HepG2 (cell line): ENCODE data around the gene ZNF276. TPM values are rescaled to one million over a fixed set of nuclear protein-coding genes. Genes with fewer than 3 reads are reported as not detected.

Experiments used
- ATF1 ChIP-seq: IDR thresholded peaks from 2 replicates; pipeline ENCODE4 v1.6.1; 2016; ENCODE audit warnings: mild to moderate bottlenecking, control low read depth
- CC2D1A ChIP-seq: sonication (generic); formaldehyde crosslinking; IDR thresholded peaks from 2 replicates; pipeline ENCODE4 v1.8.1; 2023; ENCODE audit warnings: mild to moderate bottlenecking, missing genetic modification reagents
- CEBPG ChIP-seq: IDR thresholded peaks from 2 replicates; pipeline ENCODE4 v1.6.1; 2016
- ETV5 ChIP-seq: IDR thresholded peaks from 2 replicates; pipeline ENCODE4 v1.6.1; 2018; ENCODE audit warnings: missing biosample characterization, missing genetic modification reagents, inconsistent platforms, borderline replicate concordance
- ISL2 ChIP-seq: sonication (generic); formaldehyde crosslinking; IDR thresholded peaks from 2 replicates; pipeline ENCODE4 v1.5.0; 2020; ENCODE audit warnings: missing genetic modification reagents
- KAT2B ChIP-seq: fragments of 150-350 bp; IDR thresholded peaks from 2 replicates; pipeline ENCODE4 v1.6.1; 2014; ENCODE audit warnings: low read depth, low read length, borderline replicate concordance
- KLF12 ChIP-seq: sonication (generic); formaldehyde crosslinking; IDR thresholded peaks from 2 replicates; pipeline ENCODE4 v1.4.0; 2020; ENCODE audit warnings: missing genetic modification reagents, borderline replicate concordance
- MIER3 ChIP-seq: IDR thresholded peaks from 2 replicates; pipeline ENCODE4 v1.6.1; 2016; ENCODE audit warnings: missing compliant biosample characterization, borderline replicate concordance
- NKX3-1 ChIP-seq: sonication (generic); formaldehyde crosslinking; IDR thresholded peaks from 2 replicates; pipeline ENCODE4 v1.5.0; 2020; ENCODE audit warnings: missing genetic modification reagents
- NR2F2 ChIP-seq: IDR thresholded peaks from 2 replicates; pipeline ENCODE4 v1.6.1; 2012; ENCODE audit warnings: low read depth, inconsistent platforms, borderline replicate concordance
- PRPF4 ChIP-seq: fragments of 200-400 bp; formaldehyde crosslinking; IDR thresholded peaks from 2 replicates; pipeline ENCODE4 v1.6.1; 2016; ENCODE audit warnings: low read length, low read depth; ENCODE audit not compliant: poor library complexity, severe bottlenecking
- RFXAP ChIP-seq: sonication (generic); formaldehyde crosslinking; IDR thresholded peaks from 2 replicates; pipeline ENCODE4 v1.4.0; 2020; ENCODE audit warnings: missing genetic modification reagents, borderline replicate concordance
- SIX4 ChIP-seq: sonication (generic); formaldehyde crosslinking; IDR thresholded peaks from 2 replicates; pipeline ENCODE4 v1.4.0; 2020; ENCODE audit warnings: missing genetic modification reagents
- SKI ChIP-seq: fragments of 450-650 bp; IDR thresholded peaks from one replicate; pipeline ENCODE4 v1.6.1; 2018; ENCODE audit warnings: mild to moderate bottlenecking; ENCODE audit not compliant: partially characterized antibody
- SMYD3 ChIP-seq: sonication (generic); formaldehyde crosslinking; IDR thresholded peaks from 2 replicates; pipeline ENCODE4 v1.8.1; 2023; ENCODE audit warnings: mild to moderate bottlenecking, missing genetic modification reagents
- SRSF4 ChIP-seq: fragments of 200-400 bp; formaldehyde crosslinking; IDR thresholded peaks from one replicate; pipeline ENCODE4 v1.6.1; 2018; ENCODE audit warnings: mild to moderate bottlenecking, low read depth, low read length, moderate library complexity; ENCODE audit not compliant: poor library complexity, severe bottlenecking
- TAF15 ChIP-seq: fragments of 200-400 bp; formaldehyde crosslinking; IDR thresholded peaks from one replicate; pipeline ENCODE4 v1.6.1; 2018; ENCODE audit warnings: mild to moderate bottlenecking, low read depth, low read length; ENCODE audit not compliant: poor library complexity, severe bottlenecking
- ZFP36L2 ChIP-seq: sonication (generic); formaldehyde crosslinking; IDR thresholded peaks from 2 replicates; pipeline ENCODE4 v1.4.0; 2020; ENCODE audit warnings: missing genetic modification reagents
- ZKSCAN5 ChIP-seq: sonication (generic); formaldehyde crosslinking; IDR thresholded peaks from 2 replicates; pipeline ENCODE4 v1.5.1; 2020; ENCODE audit warnings: mild to moderate bottlenecking, missing genetic modification reagents
- ZNF326 ChIP-seq: sonication (generic); formaldehyde crosslinking; IDR thresholded peaks from 2 replicates; pipeline ENCODE4 v1.4.0; 2020; ENCODE audit warnings: missing genetic modification reagents, borderline replicate concordance
- ZNF549 ChIP-seq: sonication (generic); formaldehyde crosslinking; IDR thresholded peaks from 2 replicates; pipeline ENCODE4 v1.5.0; 2020; ENCODE audit warnings: missing genetic modification reagents
- ZNF598 ChIP-seq: sonication (generic); formaldehyde crosslinking; IDR thresholded peaks from 2 replicates; pipeline ENCODE4 v1.5.1; 2020; ENCODE audit warnings: mild to moderate bottlenecking, missing genetic modification reagents, borderline replicate concordance
- ZNF737 ChIP-seq: sonication (generic); formaldehyde crosslinking; IDR thresholded peaks from 2 replicates; pipeline ENCODE4 v1.5.0; 2020; ENCODE audit warnings: missing genetic modification reagents, mild to moderate bottlenecking, borderline replicate concordance
- ZNF773 ChIP-seq: sonication (generic); formaldehyde crosslinking; IDR thresholded peaks from 2 replicates; pipeline ENCODE4 v1.4.0; 2020; ENCODE audit warnings: missing genetic modification reagents, borderline replicate concordance
- polyA plus RNA-seq, 8 experiments: library from polyadenylated mRNA; depleted of rRNA in 3 of 8; stranded (reverse) in 7 of 8; unstranded in 1 of 8; fragments of >200 nt; fragmentation: Illumina TruSeq in 4 of 8; extraction: Trizol in 4 of 8; gene quantifications; 2 replicates each; pipeline versions ENCODE4 v1.2.1 to v1.2.3, GENCODE V29; 2011 to 2016; ENCODE audit warnings: low read depth in 4 of 8, missing spikeins in 1 of 8, mixed read lengths in 1 of 8; ENCODE audit not compliant: insufficient read depth in 1 of 8
- total RNA-seq, 5 experiments: library from RNA; depleted of rRNA; stranded (reverse); fragments of >200 nt; fragmentation: Illumina TruSeq; extraction: Trizol; gene quantifications; 2 replicates each; pipeline ENCODE4 v1.2.3, GENCODE V29; 2016; ENCODE audit warnings: low read depth in 1 of 5
- TF ChIP-seq, protein P1 (sequence below): sonication (generic); formaldehyde crosslinking; IDR thresholded peaks from 2 replicates; pipeline ENCODE4 v1.4.0; 2020; ENCODE audit warnings: missing genetic modification reagents; ENCODE audit errors: not compliant biosample characterization
- TF ChIP-seq, protein P2 (sequence below): sonication (generic); formaldehyde crosslinking; IDR thresholded peaks from 2 replicates; pipeline ENCODE4 v1.5.1; 2020; ENCODE audit warnings: missing genetic modification reagents, mild to moderate bottlenecking, borderline replicate concordance
- TF ChIP-seq, protein P3 (sequence below): IDR thresholded peaks from 2 replicates; pipeline ENCODE4 v1.6.1; 2016; ENCODE audit warnings: low read depth, borderline replicate concordance
- TF ChIP-seq, protein P4 (sequence below): sonication (generic); formaldehyde crosslinking; IDR thresholded peaks from 2 replicates; pipeline ENCODE4 v1.5.0; 2020; ENCODE audit warnings: missing genetic modification reagents

Gene ZNF276
- total and polyA plus RNA-seq, 2 of the 13 experiments (the other 11 are each of a cell fraction or from before 2014, with no cell fraction given), result 17.7 to 18.0 TPM

DNA sequence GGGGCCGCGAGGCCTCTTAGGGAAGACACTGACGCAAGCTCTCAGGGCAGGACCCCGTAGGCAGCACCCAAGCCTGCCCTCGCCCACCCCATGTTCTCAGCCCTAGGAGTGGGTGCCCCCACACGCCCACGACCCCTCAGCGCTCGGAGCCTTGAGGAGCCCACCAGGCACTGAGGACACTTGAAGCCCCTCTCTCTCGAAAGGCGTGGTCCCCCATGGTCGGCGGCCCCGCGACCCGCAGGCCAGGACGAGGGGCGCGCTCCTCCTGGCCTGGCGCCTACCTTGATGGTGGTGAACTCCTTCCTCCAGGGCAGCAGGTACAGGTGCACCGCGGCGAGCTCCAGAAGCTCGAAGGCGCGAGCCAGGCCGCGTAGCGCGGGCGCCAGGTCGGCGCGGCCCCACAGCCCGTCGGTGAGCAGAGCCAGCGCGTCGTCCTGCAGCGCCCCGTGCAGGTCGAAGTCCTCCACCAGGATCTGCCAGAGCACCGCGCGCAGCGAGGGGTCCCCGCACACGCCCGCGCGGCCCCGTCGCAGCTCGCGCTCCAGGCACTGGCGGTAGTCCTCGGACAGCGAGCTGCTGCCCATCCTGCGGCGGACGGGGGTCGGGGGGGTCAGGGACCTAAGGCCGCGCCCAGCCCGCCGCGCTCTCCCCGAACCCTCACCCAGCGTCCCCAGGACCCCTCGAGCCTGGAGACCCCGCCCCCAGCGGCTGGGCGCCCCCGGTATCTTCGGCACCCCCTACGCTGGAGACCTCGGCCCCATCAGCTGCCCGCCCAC lies 20.5 kb upstream of the ZNF276 start (continued):
- TF ChIP-seq, protein P1, sequence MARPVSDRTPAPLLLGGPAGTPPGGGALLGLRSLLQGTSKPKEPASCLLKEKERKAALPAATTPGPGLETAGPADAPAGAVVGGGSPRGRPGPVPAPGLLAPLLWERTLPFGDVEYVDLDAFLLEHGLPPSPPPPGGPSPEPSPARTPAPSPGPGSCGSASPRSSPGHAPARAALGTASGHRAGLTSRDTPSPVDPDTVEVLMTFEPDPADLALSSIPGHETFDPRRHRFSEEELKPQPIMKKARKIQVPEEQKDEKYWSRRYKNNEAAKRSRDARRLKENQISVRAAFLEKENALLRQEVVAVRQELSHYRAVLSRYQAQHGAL (CRISPR knock-in tag), result peak; percentile 83
- TF ChIP-seq ZNF737 (CRISPR knock-in tag) (no peak), ETV5 (CRISPR knock-in tag) (peak; percentile 38; the same call in 1 of the 2 replicates), NR2F2 (no peak), ATF1 (no peak), CC2D1A (CRISPR knock-in tag) (0 out of 2 replicates have a peak, but pooled peaks have one; percentile 55), SMYD3 (CRISPR knock-in tag) (no peak), PRPF4 (no peak), TAF15 (no peak), SKI (peak; percentile 51), RFXAP (CRISPR knock-in tag) (no peak), CEBPG (CRISPR knock-in tag) (no peak), ZNF326 (CRISPR knock-in tag) (no peak), KAT2B (no peak), SRSF4 (no peak), ZNF549 (CRISPR knock-in tag) (no peak), SIX4 (CRISPR knock-in tag) (no peak), ZKSCAN5 (CRISPR knock-in tag) (0 out of 2 replicates have a peak, but pooled peaks have one; percentile 66), ZNF773 (CRISPR knock-in tag) (0 out of 2 replicates have a peak, but pooled peaks have one; percentile 41), NKX3-1 (no peak), ZNF598 (CRISPR knock-in tag) (peak; percentile 16; the same call in 1 of the 2 replicates), ISL2 (CRISPR knock-in tag) (peak; percentile 45; the same call in 1 of the 2 replicates), ZFP36L2 (no peak), MIER3 (CRISPR knock-in tag) (no peak), KLF12 (CRISPR knock-in tag) (0 out of 2 replicates have a peak, but pooled peaks have one; percentile 49)
- TF ChIP-seq, protein P2, sequence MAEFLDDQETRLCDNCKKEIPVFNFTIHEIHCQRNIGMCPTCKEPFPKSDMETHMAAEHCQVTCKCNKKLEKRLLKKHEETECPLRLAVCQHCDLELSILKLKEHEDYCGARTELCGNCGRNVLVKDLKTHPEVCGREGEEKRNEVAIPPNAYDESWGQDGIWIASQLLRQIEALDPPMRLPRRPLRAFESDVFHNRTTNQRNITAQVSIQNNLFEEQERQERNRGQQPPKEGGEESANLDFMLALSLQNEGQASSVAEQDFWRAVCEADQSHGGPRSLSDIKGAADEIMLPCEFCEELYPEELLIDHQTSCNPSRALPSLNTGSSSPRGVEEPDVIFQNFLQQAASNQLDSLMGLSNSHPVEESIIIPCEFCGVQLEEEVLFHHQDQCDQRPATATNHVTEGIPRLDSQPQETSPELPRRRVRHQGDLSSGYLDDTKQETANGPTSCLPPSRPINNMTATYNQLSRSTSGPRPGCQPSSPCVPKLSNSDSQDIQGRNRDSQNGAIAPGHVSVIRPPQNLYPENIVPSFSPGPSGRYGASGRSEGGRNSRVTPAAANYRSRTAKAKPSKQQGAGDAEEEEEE (CRISPR knock-in tag), result no peak
- TF ChIP-seq, protein P3, sequence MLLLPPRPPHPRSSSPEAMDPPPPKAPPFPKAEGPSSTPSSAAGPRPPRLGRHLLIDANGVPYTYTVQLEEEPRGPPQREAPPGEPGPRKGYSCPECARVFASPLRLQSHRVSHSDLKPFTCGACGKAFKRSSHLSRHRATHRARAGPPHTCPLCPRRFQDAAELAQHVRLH (CRISPR knock-in tag), result no peak
- TF ChIP-seq, protein P4, sequence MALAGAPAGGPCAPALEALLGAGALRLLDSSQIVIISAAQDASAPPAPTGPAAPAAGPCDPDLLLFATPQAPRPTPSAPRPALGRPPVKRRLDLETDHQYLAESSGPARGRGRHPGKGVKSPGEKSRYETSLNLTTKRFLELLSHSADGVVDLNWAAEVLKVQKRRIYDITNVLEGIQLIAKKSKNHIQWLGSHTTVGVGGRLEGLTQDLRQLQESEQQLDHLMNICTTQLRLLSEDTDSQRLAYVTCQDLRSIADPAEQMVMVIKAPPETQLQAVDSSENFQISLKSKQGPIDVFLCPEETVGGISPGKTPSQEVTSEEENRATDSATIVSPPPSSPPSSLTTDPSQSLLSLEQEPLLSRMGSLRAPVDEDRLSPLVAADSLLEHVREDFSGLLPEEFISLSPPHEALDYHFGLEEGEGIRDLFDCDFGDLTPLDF (CRISPR knock-in tag), result no peak; the same call in 1 of the 2 replicates
